AG10803 (cell line): ENCODE measurements around the gene COA1.
"Not testable (repeated sequence)": the region's sequence is repeated elsewhere in the genome, so short reads cannot be mapped to it uniquely, and the experiment has no call there.

Experiments
- DNase-seq: peaks from one replicate; pipeline ENCODE4 v3.0.0; 2010; ENCODE audit warnings: low read depth
- H3K4me3 ChIP-seq: 2 replicates; pipeline ENCODE4 v1.5.1; 2011; ENCODE audit warnings: mild to moderate bottlenecking, low read length, control low read depth
- TF ChIP-seq, protein P1 (sequence below): conservative IDR thresholded peaks from 2 replicates; pipeline ENCODE4 v1.5.1; 2011; ENCODE audit warnings: mild to moderate bottlenecking, low read length, control low read depth, inconsistent platforms

The COA1 gene

DNA sequence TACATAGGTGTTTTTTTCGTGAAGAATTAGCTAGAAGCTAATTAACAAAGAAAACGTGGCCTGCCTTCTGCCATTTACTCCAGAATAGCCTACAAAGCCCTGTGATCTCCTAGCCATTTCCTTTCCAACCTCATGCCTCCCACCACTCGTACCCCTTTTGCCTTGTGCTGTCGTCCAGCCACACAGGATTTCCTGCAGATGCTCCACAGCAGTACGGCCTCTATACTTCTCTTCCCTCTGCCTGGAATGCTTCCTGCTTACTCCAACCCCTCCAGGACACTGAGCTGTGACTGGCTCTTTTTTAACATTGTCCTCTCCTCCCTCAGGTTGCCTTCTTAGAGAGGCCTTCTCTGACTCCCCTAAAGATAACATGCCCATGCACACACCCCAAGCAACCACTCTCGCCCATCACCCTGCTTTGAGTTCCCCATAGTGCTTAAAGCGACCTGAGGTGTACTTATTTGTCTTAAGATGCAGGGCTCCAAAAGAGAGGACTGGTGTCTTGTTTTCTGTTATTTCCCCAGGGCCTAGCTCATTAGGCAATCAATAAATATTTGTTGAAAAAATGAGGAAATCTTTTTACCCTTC, 113.7 kb downstream of the COA1 start:
- TF ChIP-seq, protein P1, sequence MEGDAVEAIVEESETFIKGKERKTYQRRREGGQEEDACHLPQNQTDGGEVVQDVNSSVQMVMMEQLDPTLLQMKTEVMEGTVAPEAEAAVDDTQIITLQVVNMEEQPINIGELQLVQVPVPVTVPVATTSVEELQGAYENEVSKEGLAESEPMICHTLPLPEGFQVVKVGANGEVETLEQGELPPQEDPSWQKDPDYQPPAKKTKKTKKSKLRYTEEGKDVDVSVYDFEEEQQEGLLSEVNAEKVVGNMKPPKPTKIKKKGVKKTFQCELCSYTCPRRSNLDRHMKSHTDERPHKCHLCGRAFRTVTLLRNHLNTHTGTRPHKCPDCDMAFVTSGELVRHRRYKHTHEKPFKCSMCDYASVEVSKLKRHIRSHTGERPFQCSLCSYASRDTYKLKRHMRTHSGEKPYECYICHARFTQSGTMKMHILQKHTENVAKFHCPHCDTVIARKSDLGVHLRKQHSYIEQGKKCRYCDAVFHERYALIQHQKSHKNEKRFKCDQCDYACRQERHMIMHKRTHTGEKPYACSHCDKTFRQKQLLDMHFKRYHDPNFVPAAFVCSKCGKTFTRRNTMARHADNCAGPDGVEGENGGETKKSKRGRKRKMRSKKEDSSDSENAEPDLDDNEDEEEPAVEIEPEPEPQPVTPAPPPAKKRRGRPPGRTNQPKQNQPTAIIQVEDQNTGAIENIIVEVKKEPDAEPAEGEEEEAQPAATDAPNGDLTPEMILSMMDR, result no peak
- no peak overlapping the region for H3K4me3 ChIP-seq
- no peak for DNase-seq

DNA sequence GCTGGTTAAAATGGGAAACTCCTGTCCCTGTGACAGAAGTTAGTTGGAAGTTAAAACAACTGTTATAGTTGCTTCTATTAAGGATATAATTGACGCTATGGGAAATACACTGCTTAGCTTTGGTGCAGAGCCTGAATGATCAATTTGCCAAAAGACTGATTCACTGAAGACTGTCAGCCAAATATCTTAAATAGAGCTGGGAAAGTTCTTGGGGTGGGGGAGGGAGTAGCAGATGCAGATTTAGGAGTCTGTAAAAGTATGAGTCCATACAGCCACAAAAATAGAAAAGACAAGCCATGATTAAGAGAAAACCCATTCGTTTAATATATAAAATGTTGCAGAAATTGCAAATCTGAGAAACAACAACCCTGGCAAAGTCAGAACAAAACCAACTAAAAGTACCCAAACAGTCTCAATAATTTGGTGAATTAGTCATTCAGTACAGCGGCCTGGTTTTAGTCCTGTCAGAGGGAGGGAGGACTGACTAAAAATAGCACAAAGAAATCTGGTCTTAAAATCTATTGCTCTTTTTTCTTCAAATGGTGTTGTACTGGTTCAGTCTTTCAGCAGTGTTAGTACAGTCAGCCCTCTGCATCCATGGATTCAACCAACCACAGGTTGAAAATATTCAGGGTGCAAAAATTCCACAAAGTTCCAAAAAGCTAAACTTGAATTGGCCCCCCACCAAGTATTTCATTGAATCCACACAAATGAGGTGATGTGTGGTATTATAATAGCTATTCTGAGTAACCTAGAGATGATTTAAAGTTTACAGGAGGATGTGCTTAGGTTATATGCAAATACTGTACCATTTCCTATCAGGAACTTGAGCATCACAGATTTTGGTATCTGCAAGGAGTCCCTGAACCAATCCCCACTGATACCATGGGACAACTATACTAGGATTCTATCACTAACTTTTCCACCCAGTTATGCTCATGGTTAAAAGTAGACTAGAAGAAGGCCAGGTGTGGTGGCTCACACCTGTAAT, 116.4 kb downstream of the COA1 start:
- TF ChIP-seq, protein P1, result no peak
- peak; percentile 78 for DNase-seq
- H3K4me3 ChIP-seq, result no peak overlapping the region

DNA sequence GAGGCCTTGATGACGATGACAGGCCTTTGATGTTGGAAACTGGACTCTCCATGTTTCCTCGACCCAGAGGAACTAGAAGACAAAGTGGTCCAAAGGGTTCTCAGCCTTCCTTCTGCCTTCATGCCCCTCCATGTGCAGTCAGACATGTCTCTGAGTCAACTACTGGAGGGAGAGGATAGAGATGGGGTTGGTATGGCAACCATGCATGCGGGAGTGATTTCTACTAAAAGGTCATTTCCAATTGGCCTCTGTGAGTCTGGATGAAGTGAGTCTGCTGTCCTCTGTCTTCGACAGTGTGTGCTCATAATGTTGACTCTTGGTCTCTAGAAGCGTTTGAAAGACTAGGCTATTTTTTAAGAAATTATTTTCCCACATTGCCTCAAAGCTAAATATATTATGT, 117.2 kb downstream of the COA1 start:
- H3K4me3 ChIP-seq, result no peak overlapping the region
- TF ChIP-seq, protein P1, result no peak
- no peak for DNase-seq

DNA sequence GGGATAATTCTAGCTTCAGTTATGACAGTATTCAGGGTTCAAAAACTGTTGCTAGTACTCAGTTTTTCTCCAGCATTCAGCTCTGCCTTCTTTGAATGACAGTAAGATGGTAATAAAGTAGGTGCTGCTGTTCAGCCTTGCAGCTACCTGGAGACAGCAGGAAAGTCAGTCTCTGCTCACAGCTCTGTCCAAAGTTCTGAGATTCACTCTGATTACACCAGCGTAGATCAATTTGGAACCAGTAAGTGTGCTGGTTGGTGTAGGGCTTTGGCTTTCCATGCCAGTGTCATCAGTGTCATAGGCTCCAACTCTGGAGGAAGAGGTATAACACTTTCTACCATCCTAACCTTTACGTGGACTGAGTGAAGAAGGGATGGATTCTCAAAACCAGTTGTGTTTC, 120.2 kb downstream of the COA1 start:
- TF ChIP-seq, protein P1, result no peak
- no peak overlapping the region for H3K4me3 ChIP-seq
- no peak for DNase-seq

DNA sequence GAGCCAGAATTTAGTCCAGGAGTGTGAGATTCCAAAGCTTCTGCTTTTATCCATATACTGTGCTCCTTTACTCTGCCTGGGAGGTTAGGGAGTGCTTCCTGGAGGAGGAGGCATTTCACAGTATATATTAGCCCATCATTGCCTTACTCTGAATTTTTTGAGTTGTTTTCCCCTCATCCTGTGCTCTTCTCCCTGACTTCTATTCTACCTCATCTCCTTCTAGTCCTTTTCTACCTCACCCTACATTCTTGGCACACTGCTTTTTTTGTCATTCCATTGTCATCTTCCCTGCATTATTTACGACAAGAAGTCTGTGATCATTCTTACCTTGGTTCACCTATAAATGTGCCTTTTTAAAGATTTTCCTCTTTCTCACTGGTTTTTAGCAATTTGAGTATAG, 125.1 kb downstream of the COA1 start:
- DNase-seq, result no peak
- H3K4me3 ChIP-seq, result no peak overlapping the region
- TF ChIP-seq, protein P1, result no peak

DNA sequence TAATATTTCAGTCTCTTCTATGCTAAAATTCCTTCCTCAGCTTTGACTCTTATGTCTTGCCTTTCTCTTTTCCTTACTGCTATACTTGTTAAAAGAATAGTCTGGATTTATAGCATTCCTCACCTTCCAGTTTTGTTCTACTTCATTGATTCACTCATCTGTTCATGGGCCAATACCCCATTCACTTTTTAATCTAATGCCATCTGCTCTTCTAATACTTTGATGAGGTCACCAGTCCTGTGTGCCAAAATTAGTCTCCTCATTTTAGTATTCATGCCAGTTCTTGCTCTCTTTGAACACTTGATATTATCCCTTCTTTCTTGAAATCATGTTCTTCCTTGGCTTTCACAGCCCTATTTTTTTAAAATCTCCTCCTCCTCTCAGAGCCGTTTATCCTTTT, 127.1 kb downstream of the COA1 start:
- TF ChIP-seq, protein P1, result no peak
- DNase-seq, result no peak
- no peak overlapping the region for H3K4me3 ChIP-seq

DNA sequence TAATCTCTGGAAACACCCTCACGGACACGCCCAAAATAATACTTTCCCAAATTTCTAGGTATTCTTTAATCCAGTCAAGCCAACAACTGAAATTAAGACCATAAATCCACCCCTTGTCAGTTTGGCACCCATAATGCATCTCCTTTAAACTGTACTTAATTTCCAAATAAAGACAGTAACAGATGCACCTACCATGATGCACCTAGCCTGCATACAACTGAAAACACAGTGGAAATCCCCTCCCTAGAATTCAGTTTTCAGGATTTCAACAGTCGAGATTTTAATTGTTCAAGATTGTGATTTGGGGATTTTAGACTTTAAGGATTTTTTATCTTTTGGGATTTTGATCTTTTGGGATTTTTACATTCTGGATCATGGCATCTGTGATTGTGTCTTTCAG, 129.3 kb downstream of the COA1 start:
- TF ChIP-seq, protein P1, result no peak
- no peak overlapping the region for H3K4me3 ChIP-seq
- DNase-seq, result no peak

DNA sequence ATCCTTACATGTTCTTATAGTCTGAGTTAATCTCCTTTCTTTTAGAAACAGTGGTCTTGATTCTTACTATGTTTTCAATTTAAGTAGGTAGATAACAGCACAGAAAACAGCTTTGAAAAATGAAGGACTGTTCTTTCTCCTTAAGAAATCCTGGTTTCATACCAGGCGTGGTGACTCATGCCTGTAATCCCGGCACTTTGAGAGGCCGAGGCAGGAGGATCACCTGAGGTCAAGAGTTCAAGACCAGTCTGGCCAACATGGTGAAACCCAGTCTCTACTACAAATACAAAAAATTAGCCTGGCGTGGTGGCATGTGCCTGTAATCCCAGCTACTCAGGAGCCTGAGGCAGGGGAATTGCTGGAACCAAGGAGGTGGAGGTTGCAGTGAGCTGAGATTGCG, 132.9 kb downstream of the COA1 start:
- DNase-seq, result not testable (repeated sequence)

More for the DNA sequence above, 132.9 kb downstream of the COA1 start:
- not testable (repeated sequence) for H3K4me3 ChIP-seq
